GM10847 (cell line): Measurements from ENCODE around the gene NDUFB7.
A peak's percentile ranks its signal among the peaks of the same experiment; 100 is the strongest.

ENCODE experiments used
- POLR2A ChIP-seq: IDR thresholded peaks from 2 replicates; pipeline ENCODE4 v1.6.1; 2011; ENCODE audit not compliant: insufficient read length; ENCODE audit errors: extremely low read depth

NDUFB7 gene

DNA sequence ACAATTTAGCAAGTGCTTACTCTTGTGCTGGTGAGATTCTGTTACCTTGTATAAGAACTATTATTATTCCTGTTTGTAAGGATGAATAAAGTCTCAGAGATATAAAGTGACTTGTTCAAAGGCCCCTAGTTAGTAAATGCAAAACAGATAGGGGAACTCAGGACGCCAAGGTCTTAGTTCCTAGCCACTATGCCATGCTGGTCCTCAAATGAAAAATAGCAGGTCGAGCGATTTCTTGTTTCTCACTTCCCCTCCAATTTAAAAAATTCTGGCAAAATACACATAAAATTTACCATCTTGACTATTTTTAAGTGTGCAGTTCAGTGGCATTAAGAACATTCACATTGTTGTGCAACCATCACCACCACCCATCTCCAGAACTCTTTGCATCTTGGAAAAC is 41.4 kb downstream of the NDUFB7 start:
- TF ChIP-seq POLR2A = no peak

DNA sequence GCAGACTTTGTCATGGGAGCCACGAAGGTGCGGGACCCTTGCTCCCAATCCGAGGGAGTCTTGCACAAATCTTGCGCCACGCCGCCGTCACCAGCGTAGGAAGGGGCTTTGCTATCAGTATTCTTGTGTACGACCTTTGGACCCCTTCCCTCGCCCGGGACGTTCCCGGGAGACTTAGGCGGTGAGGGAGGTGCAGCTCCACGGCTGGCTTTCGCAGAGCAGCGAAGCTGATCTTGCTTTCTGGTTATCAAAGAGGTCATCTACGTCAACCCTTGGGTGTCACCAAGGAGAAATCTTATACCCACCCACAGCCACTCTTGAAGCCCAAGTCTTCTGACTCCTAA is 41.9 kb downstream of the NDUFB7 start:
- TF ChIP-seq POLR2A = no peak

GRCh38 chr19:14529254-14530004 is 42.4 kb downstream of the NDUFB7 start, which contains the start of gene TECR:
Gene TECR (plus strand): TSS chr19:14529594. CDS start chr19:14529697, 103 bp downstream.
- peak; percentile 97 for TF ChIP-seq POLR2A

DNA sequence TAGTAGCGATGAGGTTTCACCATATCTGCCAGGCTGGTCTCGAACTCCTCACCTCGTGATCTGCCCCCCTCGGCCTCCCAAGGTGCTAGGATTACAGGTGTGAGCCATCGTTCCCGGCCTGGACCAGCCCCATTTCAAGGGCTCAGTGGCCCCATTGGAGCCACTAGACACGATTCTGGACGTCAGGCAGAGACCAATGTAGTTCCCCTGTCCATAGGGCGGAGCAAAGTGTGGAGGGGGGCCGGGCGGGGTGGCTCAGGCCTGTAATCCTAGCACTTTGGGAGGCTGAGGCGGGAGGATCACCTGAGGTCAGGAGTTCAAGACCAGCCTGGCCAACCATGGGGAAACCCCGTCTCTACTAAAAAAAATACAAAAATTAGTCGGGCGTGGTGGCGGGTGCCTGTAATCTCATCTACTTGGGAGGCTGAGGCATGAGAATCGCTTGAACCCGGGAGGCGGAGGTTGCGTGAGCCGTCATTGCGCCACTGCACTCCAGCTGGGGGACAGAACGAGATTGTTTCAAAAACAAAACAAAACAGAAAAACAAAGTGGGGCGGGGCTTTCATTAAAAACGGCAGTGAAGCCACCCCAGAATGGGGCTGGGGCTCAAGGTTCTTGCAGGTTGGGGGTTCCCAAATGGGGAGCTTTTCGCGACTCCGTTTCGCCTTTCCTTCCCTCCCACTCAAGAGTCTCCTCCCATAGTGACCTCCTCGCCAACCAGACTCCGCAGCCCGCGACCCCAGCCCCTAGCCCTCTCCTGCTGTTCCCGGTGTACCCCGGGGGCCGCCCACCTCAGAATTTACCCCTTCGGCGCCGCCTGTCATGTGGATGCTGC is 43.2 kb downstream of the NDUFB7 start:
- TF ChIP-seq POLR2A = no peak

DNA sequence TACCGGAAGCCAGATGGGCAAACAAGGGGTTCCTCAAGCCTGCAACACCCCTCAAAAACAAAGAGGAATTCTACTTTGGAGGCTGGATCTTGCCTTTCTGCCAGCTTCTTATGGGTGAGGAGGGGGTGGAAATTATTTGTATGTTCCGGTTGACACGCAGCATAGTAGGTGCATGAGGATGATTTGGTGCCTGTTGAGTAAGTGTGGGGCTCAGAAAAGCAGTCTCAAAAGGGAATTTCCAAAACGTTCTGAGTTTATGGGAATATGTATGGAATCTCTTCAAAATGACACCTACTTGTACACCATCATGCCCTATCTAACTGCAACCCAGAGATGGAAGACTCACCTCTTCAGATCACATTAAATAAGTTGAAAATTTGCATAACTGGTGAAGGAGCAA is 45.4 kb downstream of the NDUFB7 start:
- no peak for TF ChIP-seq POLR2A

DNA sequence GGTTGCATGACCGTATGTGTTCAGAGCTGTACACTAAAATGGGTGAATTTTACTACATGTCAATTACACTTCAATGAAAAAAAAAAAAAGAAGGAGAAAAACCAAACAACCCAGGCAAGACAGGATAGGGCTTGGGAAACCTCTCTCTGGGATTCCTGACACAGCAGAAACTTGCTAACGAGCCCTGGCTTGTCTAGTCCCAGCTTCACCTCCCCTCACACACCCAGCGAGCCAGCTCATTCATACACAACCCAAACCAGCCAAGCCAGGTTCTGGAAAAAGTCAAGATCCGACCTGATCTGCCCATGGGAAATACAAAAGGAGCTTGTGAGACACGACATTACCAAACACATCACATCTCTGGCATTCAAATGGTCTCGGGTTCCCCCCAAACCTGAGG is 46.1 kb downstream of the NDUFB7 start:
- no peak for TF ChIP-seq POLR2A

DNA sequence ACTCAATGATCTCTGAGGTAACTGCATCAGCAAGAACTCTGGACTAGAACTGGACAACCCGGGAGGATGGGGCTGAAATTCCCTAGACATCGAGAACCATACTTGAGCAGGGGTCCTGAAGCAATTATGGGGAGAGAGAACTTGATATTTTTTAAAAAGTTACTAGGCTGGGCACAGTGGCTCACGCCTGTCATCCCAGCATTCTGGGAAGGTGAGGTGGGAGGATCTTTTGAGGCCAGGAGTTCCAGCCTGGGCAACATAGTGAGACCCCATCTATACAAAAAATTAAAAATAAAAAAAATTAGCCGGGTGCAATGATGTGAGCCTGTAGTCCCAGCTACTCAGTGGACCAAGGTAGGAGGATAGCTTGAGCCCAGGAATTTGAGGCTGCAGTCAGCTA is 51.3 kb downstream of the NDUFB7 start:
- no peak for TF ChIP-seq POLR2A

- no peak for TF ChIP-seq POLR2A
Observed at GRCh38 chr19:14519860-14520407, 51.9 kb downstream of the NDUFB7 start.

DNA sequence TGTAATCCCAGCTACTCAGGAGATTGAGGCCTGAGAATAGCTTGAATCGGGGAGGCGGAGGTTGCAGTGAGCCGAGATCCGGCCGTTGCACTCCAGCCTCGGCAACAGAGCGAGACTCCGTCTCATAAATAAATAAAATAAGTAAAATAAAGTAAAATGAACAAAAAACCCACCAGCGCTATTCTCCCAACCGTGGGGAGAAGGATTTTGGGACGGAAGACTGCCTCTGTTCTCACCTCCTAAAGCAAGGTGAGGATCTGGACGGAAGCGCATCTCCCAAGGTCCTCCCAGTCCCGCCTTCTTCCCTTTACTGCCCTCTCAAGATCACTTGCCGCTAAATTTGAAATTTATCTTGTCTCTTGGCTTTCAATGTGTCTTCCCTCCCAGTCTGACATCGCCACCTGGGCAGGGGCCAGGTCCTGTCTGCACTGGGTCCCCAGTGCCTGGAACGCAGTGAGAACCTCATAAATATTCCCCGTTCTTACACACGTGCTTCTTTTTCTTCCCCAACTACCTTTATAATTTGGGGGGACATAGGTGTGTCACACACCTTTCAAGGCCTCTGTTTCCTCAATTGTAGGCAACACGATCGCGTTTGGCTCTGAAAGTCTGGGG is 52.5 kb downstream of the NDUFB7 start:
- TF ChIP-seq POLR2A = no peak

- peak; percentile 96 for TF ChIP-seq POLR2A
Observed at GRCh38 chr19:14517840-14518505, 53.9 kb downstream of the NDUFB7 start, which contains the start of gene DNAJB1. Gene DNAJB1 (minus strand): TSS chr19:14518397. CDS start chr19:14518349, 48 bp downstream.

DNA sequence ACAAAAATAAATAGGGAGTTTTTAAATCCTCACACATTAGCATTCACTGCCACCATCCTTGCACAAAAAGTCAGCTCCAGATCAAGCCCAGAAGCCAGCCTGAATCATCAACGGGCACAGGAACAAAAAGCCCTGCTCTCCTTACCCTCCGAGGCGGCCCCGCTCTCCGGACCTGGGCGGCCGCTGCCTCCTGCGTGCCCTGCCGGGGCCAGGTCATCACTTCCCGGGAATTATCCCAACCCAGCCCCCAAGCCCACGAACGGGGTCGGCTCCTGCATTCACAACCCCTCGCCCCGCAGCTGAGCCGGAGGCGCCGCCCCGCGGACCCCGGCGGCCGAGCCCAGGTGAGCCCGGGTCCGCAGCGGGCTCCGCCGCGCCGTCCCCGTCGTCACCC is 54.4 kb downstream of the NDUFB7 start:
- no peak for TF ChIP-seq POLR2A

GRCh38 chr19:14516746-14517438 is 55.0 kb downstream of the NDUFB7 start:
- TF ChIP-seq POLR2A = no peak
